Gastrocnemius medialis (tissue), 4 donors: ENCODE results near the gene PATZ1.

Experiments
- POLR2A ChIP-seq, 2 donors: fragments of 450-650 bp; IDR thresholded peaks; one replicate each; pipeline ENCODE4 v1.6.1; 2017; ENCODE audit warnings: antibody characterized with exemption in 2 of 2, mild to moderate bottlenecking in 2 of 2, moderate library complexity in 2 of 2
- TF ChIP-seq, protein P1 (sequence below), 5 experiments: fragments of 450-650 bp in 3 of 5; fragments of 200-600 bp in 2 of 5; sonication (generic) in 2 of 5; IDR thresholded peaks in 4 of 5; conservative IDR thresholded peaks in 1 of 5; 1 replicate in 4 of 5; 2 replicates in 1 of 5; pipeline ENCODE4 v1.5.1; 2016 to 2019; ENCODE audit warnings: antibody characterized with exemption in 5 of 5, mild to moderate bottlenecking in 3 of 5, moderate library complexity in 3 of 5

DNA sequence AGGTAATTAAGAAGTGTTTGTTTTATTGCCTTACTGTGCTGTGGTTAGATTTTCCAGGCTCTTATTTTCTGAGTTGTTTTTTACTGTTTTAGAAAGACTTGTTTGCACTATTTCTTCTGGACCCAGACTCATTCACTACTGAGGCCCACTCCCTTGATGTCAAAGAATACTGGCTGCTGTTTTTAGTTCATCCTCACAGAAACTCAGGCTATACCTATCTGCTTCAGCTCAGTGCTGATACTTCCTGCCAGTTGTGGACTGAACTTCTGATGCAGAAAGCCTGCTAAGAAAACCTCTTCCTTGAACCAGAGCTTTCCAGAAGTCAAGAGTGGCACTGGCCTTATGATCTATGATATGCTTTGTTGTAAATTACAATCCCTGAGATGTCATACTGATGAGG lies 38.0 kb downstream of the PATZ1 start:
- TF ChIP-seq, protein P1, sequence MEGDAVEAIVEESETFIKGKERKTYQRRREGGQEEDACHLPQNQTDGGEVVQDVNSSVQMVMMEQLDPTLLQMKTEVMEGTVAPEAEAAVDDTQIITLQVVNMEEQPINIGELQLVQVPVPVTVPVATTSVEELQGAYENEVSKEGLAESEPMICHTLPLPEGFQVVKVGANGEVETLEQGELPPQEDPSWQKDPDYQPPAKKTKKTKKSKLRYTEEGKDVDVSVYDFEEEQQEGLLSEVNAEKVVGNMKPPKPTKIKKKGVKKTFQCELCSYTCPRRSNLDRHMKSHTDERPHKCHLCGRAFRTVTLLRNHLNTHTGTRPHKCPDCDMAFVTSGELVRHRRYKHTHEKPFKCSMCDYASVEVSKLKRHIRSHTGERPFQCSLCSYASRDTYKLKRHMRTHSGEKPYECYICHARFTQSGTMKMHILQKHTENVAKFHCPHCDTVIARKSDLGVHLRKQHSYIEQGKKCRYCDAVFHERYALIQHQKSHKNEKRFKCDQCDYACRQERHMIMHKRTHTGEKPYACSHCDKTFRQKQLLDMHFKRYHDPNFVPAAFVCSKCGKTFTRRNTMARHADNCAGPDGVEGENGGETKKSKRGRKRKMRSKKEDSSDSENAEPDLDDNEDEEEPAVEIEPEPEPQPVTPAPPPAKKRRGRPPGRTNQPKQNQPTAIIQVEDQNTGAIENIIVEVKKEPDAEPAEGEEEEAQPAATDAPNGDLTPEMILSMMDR (IDR thresholded peaks at IDR 0.05 in 4 of 5, conservative IDR thresholded peaks at IDR 0.05 in 1 of 5): no peak
- TF ChIP-seq POLR2A (IDR thresholded peaks at IDR 0.05): no peak
